ENCODE results near the gene ATP1A1. TPM values are rescaled to one million over a fixed set of nuclear protein-coding genes. Genes with fewer than 3 reads are reported as not detected.

Gene ATP1A1
- total RNA-seq, 3 donors from 2014 or later (not counting 1 experiment from before 2014, with no cell fraction given): 134 to 144 (median 140) TPM

- H3K36me3 ChIP-seq (ENCODE audit: control insufficient read depth, insufficient read depth, low read length): peaks cover 31% of the 10 kb centered on the region
- TF ChIP-seq CTCF (IDR thresholded peaks at IDR 0.05): no peak
- H3K27ac ChIP-seq (ENCODE audit: low read length): no peak overlapping the region
- Mint-ChIP-seq H3K4me1 (peaks cover 6 to 8% of the 10 kb centered on the region in 2 donors), H3K27me3 (ENCODE audit: low read depth in 2 of 2) (no peaks in the 10 kb centered on the region), H3K9me3 (no peaks in the 10 kb centered on the region), H3K27ac (peak overlapping the region in 1 of 2 donors; percentile 48), H3K36me3 (peaks cover 9% of the 10 kb centered on the region), H3K4me3 (no peak overlapping the region)
- no peak for DNase-seq
- WGBS (ENCODE audit: insufficient coverage): 90% methylated on average over 2 of the region's 2 CpGs
- intact Hi-C loops (cut with micrococcal nuclease): no loop called here
- H3K4me1 ChIP-seq (ENCODE audit: control insufficient read depth, insufficient read depth, low read length): no peaks in the 10 kb centered on the region
- no peak overlapping the region for H3K4me3 ChIP-seq (ENCODE audit: low read length)
- ATAC-seq: no peak
- H3K27me3 ChIP-seq (ENCODE audit: control insufficient read depth, insufficient read depth, low read length): no peaks in the 10 kb centered on the region
- no peaks in the 10 kb centered on the region for H3K9me3 ChIP-seq (ENCODE audit: control insufficient read depth, insufficient read depth, low read length)
Measured at GRCh38 chr1:116408193-116408592, 35.1 kb downstream of the ATP1A1 start.

DNA sequence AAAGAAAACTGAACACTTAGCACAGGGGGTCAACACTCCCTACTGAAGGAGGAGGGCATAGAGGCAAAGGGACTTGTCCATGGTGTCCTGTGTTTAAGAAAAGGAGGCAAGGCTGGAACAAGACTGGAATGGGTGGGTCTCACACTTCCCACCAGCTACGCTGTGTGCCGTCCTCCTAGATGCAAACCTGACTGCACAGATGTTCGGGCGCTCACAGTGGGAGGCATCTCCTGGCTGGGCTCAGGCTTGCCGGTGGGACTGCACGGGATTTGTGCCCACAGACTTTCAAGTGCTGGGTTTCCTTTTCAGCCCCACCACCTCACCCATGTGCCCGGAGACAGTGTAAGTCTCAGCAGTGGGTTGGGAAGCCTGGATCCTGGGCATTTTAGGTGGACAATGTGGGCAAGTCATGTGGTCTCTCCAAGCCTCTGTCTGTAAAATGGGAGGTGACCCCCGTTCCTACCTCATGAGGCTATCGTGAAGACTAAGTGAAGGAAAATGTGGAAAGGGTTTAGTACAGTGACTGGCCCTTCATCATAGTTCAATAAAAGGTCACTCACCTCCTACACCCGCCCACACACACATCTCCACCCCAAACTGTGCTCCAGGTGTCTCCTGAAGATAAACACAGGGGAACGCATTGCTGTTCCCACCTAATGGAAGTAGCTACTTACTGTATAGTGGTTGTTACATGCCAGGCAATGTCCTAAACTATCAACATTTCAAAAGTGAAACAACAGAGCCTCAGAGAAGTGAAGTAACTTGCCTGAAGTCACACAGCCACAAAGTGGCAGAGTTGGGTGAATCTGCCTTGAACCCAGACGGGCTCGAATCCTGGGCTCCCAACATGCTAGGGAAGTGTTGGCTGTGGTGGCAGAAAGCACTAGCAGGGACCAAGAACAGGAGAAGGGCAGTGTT, 36.0 kb downstream of the ATP1A1 start:
- H3K4me1 Mint-ChIP-seq: peaks cover 4 to 6% of the 10 kb centered on the region in 2 donors
- H3K36me3 ChIP-seq (ENCODE audit: control insufficient read depth, insufficient read depth, low read length): peaks cover 22% of the 10 kb centered on the region
- no peaks in the 10 kb centered on the region for H3K27me3 ChIP-seq (ENCODE audit: control insufficient read depth, insufficient read depth, low read length)
- intact Hi-C loops (cut with micrococcal nuclease): no loop called here
- H3K36me3 Mint-ChIP-seq: no peaks in the 10 kb centered on the region
- no peaks in the 10 kb centered on the region for H3K27me3 Mint-ChIP-seq (ENCODE audit: low read depth in 2 of 2)
- peak overlapping the region in 1 of 2 donors; percentile 14 for H3K27ac Mint-ChIP-seq
- no peaks in the 10 kb centered on the region for H3K9me3 Mint-ChIP-seq
- H3K4me3 Mint-ChIP-seq: no peak overlapping the region
- H3K27ac ChIP-seq (ENCODE audit: low read length): no peak overlapping the region
- no peaks in the 10 kb centered on the region for H3K9me3 ChIP-seq (ENCODE audit: control insufficient read depth, insufficient read depth, low read length)
- no peak for DNase-seq
- no peak overlapping the region for H3K4me3 ChIP-seq (ENCODE audit: low read length)
- TF ChIP-seq CTCF (IDR thresholded peaks at IDR 0.05): no peak
- WGBS (ENCODE audit: insufficient coverage): 91% methylated on average over 12 of the region's 13 CpGs
- ATAC-seq: no peak
- H3K4me1 ChIP-seq (ENCODE audit: control insufficient read depth, insufficient read depth, low read length): no peaks in the 10 kb centered on the region

- Histone ChIP-seq H3K27ac (ENCODE audit: low read length) (no peak overlapping the region), H3K9me3 (ENCODE audit: control insufficient read depth, insufficient read depth, low read length) (no peaks in the 10 kb centered on the region), H3K27me3 (ENCODE audit: control insufficient read depth, insufficient read depth, low read length) (no peaks in the 10 kb centered on the region), H3K36me3 (ENCODE audit: control insufficient read depth, insufficient read depth, low read length) (peaks cover 17% of the 10 kb centered on the region), H3K4me3 (ENCODE audit: low read length) (no peak overlapping the region), H3K4me1 (ENCODE audit: control insufficient read depth, insufficient read depth, low read length) (no peaks in the 10 kb centered on the region)
- H3K27me3 Mint-ChIP-seq (ENCODE audit: low read depth in 2 of 2): no peaks in the 10 kb centered on the region
- H3K4me3 Mint-ChIP-seq: no peak overlapping the region
- ATAC-seq (no peak), DNase-seq (no peak)
- intact Hi-C loops (cut with micrococcal nuclease): no loop called here
- no peak for TF ChIP-seq CTCF (IDR thresholded peaks at IDR 0.05)
- H3K36me3 Mint-ChIP-seq: no peaks in the 10 kb centered on the region
- H3K27ac Mint-ChIP-seq: no peak overlapping the region
- H3K9me3 Mint-ChIP-seq: no peaks in the 10 kb centered on the region
- 96% methylated on average over 7 of the region's 8 CpGs for WGBS (ENCODE audit: insufficient coverage)
- H3K4me1 Mint-ChIP-seq: peaks cover 6% of the 10 kb centered on the region in 2 donors
Measured at GRCh38 chr1:116409751-116410191, 36.7 kb downstream of the ATP1A1 start.

All from natural killer cell (primary cell).